ENCODE measurements around the gene WRAP53. TPM values are rescaled to one million over a fixed set of nuclear protein-coding genes. Genes with fewer than 3 reads are reported as not detected.

WRAP53 gene
- total and polyA plus RNA-seq, 4 donors: 1.8 to 3.3 (median 2.6) TPM

DNA sequence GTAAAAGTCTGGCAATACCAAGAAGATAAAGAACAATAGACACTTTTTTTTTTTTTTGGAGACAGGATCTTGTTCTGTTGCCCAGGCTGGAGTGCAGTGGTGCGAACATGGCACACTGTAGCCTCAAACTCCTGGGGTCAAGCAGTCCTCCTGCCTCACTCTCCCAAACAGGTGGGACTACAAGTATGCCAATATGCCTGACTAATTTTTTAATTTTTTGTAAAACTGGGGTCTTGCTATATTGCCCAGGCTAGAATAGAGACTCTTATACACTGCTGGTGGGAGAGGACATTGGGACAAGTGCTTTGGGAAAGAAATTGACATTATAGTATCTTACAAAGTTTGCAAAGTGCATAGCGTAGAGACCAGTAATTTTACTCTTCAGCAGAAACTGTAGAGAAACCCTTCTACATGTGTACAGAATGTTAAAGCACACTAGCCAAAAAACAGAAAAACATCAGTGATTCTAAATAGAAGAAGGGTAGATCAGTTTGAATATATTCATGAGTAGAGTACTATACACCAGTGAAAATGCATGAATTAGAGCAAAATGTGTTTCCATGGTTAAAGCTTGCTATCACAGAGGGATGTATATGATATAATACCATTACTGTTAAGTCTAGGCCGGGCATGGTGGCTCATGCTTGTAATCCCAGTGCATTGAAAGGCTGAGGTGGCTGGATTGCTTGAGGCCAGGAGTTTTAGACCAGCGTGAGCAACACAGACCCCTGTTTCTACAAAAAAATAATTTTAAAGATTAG, 9.7 kb downstream of the WRAP53 start:
- DNase-seq (ENCODE audit: low spot score): no peak
- H3K27me3 ChIP-seq (ENCODE audit: control insufficient read depth in 4 of 4, insufficient read depth in 4 of 4, low read length in 3 of 4): no peaks in the 10 kb centered on the region
- no peak overlapping the region for H3K27ac ChIP-seq (ENCODE audit: low read depth in 1 of 2, low read length in 2 of 2)
- no peak overlapping the region for H3K4me3 ChIP-seq (ENCODE audit: low read depth in 1 of 3, low read length in 3 of 3)
- H3K36me3 ChIP-seq (ENCODE audit: control insufficient read depth in 4 of 4, insufficient read depth in 3 of 4, low read depth in 1 of 4, low read length in 3 of 4): peaks cover 0 to 20% (median 11%) of the 10 kb centered on the region in 4 donors
- 98% methylated on average over 4 of the region's 4 CpGs for WGBS
- no peaks in the 10 kb centered on the region for H3K9me3 ChIP-seq (ENCODE audit: control insufficient read depth in 4 of 4, low read length in 3 of 4)
- H3K9ac ChIP-seq (ENCODE audit: low read depth in 1 of 2, low read length in 2 of 2): no peak overlapping the region
- TF ChIP-seq RAD21 (IDR thresholded peaks at IDR 0.05) (no peak), NR2F2 (IDR thresholded peaks at IDR 0.05) (no peak), MAX (IDR thresholded peaks at IDR 0.05) (no peak), RXRA (IDR thresholded peaks at IDR 0.05) (no peak), ATF3 (IDR thresholded peaks at IDR 0.05) (no peak), ZBTB33 (IDR thresholded peaks at IDR 0.05) (no peak), REST (IDR thresholded peaks at IDR 0.05) (no peak), HNF4G (IDR thresholded peaks at IDR 0.05) (no peak), FOXA1 (IDR thresholded peaks at IDR 0.05) (no peak)
- H3K4me1 ChIP-seq (ENCODE audit: control insufficient read depth in 4 of 4, insufficient read depth in 4 of 4, low read length in 3 of 4): no peaks in the 10 kb centered on the region

GRCh38 chr17:7700510-7700909, 12.2 kb downstream of the WRAP53 start:
- WGBS: 98% methylated on average over 7 of the region's 7 CpGs
- peaks cover 0 to 20% (median 10%) of the 10 kb centered on the region in 4 donors for H3K36me3 ChIP-seq (ENCODE audit: control insufficient read depth in 4 of 4, insufficient read depth in 3 of 4, low read depth in 1 of 4, low read length in 3 of 4)
- DNase-seq (ENCODE audit: low spot score): no peak

More at GRCh38 chr17:7700510-7700909, 12.2 kb downstream of the WRAP53 start:
- Histone ChIP-seq H3K27me3 (ENCODE audit: control insufficient read depth in 4 of 4, insufficient read depth in 4 of 4, low read length in 3 of 4) (peaks cover 0 to 8% (median 2%) of the 10 kb centered on the region in 4 donors), H3K9ac (ENCODE audit: low read depth in 1 of 2, low read length in 2 of 2) (no peak overlapping the region), H3K27ac (ENCODE audit: low read depth in 1 of 2, low read length in 2 of 2) (no peak overlapping the region), H3K4me1 (ENCODE audit: control insufficient read depth in 4 of 4, insufficient read depth in 4 of 4, low read length in 3 of 4) (peaks cover 1 to 6% (median 2%) of the 10 kb centered on the region in 4 donors), H3K4me3 (ENCODE audit: low read depth in 1 of 3, low read length in 3 of 3) (no peak overlapping the region), H3K9me3 (ENCODE audit: control insufficient read depth in 4 of 4, low read length in 3 of 4) (no peaks in the 10 kb centered on the region)
- no peak for TF ChIP-seq YY1 (IDR thresholded peaks at IDR 0.05)
- TF ChIP-seq ATF3 (IDR thresholded peaks at IDR 0.05): no peak
- no peak for TF ChIP-seq ZBTB33 (IDR thresholded peaks at IDR 0.05)
- no peak for TF ChIP-seq REST (IDR thresholded peaks at IDR 0.05)
- TF ChIP-seq MAX (IDR thresholded peaks at IDR 0.05): no peak
- no peak for TF ChIP-seq RAD21 (IDR thresholded peaks at IDR 0.05)

Data from liver (tissue), 9 donors.